NCI-H128 (cell line): ENCODE measurements around the gene KRT1.
"Not testable (repeated sequence)": the region's sequence is repeated elsewhere in the genome, so short reads cannot be mapped to it uniquely, and the experiment has no call there.

ENCODE experiments used
- DNase-seq: peaks from one replicate; lab custom pipeline; 2025; ENCODE audit not compliant: unreplicated experiment; lab: John Stamatoyannopoulos, UW

KRT1 gene

DNA sequence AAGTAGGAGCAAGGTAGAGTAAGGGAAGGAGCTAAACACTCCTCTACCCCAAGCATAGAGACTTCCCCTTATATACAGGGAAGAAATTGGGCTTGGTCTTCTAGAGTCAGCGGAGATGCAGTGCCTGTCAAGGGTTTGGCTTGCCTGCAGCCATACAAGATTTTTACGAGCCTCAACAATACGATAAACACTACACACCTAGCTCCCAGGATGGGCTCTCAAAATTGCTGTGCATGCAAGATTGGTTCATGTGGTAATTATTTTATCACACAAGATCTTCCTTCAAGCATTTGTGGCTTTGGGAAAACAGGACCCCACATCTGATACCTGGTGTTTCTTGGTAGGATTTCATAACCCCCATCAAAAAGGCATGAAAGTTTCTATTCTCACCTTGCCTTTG is at the start of gene KRT1:
Gene KRT1, minus strand, starts transcription at position 45 of the 400 bp plus-strand sequence. CDS start 59 bp downstream, outside the sequence.
- DNase-seq = no peak

DNA sequence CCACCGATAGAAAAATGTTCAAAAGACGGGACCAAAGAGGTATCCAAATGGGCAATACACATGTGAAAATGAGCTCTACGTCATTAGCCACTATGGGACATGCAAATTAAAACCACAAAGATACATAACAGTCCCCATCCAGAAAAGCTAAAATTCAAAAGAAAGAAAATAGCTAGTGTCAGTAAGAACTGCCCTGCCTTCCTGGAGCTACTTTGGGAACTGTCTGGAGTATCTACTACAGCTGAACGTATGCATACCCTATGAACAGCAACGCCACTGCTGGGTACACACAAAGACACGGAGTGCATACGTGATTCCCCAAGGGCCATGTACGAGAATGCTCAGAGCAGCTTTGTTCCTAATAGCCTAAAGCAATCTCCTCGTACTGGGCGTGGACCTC is 48.9 kb upstream of the KRT1 start:
- DNase-seq = no peak

DNA sequence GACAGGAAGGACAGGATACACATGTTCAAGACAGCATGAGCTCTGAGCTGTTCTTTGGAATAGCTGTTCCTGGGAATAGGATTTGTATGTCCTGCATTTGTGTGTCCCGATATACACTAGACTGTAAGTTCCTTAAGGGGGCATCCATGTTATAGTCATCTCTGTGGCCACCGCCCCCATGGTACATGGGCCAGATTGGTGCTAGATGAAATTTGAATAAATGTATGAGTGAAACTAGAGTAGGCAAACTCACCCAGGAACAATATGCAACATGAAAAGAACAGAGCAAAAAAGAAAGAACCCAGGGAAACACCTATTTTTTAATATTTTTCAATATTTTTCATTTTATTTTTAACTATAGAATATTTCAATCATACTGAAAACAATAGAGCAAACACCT is 48.2 kb upstream of the KRT1 start:
- DNase-seq = no peak

DNA sequence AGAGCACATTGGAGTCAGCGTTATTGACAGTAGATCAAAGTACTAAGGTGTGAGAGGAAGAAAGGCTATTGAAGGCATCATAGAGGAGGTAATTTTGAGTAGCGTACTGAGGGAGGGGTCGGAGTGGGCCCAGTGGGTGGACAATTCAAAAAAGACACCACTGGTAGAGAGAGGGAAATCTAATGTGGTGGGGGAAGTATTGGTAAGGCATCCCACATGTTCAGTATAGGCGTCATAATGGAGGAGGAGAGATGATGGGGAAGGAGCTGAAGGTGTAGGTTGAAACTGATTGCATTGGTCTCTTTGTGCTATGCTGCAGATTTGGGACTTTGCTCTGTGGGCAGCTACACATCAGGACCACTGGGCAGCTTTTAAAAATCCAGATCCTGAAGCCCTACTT is 46.8 kb upstream of the KRT1 start:
- DNase-seq = no peak

DNA sequence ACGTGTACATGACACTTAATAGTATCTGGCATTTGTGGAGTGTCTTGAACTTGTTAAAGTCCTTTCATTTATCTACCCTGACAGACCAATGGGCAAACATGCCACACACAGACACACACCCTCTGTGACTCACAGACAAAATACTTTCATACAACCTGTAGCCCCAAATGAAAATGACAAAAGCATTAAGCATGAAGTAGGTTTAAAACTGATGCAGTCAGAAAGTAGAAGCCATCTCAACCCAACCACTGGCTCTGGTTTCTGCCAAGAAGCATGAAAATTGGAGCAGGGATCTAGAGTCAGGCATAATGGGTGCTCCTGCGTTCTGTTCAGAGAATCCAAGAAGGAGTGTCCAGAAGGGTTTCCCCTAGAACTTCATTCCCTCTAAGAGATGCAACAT is 46.2 kb upstream of the KRT1 start:
- DNase-seq = no peak

DNA sequence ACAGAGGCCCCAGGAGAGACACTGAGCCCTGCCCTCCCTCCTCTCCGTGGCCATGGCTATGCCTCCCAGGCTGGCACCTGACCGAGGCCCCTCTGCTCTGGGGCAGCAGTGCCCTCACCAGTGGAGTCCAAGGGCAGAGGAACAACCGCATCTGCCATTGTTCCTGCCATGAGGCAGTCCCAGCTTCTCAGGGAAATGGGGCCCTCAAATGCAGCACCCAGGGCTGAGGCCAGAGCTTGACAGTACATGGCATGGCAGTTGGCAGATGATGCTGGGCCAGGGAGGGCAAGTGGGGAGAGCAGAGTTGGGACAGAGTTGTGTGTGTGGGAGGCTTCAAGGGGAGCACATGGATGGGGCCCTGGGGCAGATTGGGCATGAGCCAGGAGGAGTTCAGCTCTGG is 44.2 kb upstream of the KRT1 start:
- no peak for DNase-seq

DNA sequence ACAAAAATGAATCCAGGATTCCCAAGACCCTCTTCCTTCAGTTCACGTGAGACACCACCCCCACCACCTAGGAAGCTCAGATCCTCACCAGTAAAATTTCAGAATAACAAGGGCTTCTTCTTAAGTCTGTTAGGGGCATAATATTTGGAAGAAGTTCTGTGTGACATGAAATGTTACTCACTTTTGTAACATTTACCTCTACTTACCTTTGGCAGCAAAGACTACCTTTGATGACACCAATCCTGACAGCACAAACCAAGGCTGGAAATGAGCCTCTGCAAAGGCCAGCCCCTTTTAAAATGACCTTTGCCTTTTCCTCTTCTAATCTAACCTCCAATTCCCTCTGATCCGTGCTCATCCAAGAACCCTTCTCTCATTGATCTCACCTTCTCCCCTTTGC is 42.5 kb upstream of the KRT1 start:
- DNase-seq = no peak

DNA sequence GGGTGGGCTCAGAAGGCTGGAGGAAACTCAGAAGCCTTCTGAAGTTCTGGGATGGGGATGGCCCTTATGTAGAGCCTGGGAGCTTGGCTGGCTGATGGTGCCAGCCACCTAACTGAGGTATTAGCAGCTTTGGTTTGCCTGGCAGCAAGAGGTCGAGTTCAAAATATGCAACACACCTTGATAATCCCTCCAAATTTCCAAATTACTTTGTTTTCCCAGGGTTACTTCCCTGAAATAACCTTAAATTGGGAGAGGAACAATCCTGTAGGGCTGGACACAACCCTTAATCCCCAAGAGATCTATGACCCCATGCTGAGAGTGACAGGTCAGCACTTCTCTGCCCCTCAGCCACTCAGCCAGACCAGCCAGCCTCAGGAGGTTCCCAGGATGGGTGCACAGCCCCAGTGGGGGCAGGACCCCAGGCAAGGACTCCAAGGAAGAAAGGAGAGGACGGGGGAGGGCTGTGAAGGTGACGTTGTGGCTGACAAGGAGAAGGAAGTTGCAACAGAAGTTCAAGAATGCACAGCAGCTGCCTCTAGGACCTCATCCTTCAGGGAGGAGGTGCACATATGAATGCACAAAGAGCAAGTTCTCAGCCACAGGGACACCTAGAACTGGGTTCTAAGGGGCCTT is 41.7 kb upstream of the KRT1 start:
- no peak for DNase-seq

DNA sequence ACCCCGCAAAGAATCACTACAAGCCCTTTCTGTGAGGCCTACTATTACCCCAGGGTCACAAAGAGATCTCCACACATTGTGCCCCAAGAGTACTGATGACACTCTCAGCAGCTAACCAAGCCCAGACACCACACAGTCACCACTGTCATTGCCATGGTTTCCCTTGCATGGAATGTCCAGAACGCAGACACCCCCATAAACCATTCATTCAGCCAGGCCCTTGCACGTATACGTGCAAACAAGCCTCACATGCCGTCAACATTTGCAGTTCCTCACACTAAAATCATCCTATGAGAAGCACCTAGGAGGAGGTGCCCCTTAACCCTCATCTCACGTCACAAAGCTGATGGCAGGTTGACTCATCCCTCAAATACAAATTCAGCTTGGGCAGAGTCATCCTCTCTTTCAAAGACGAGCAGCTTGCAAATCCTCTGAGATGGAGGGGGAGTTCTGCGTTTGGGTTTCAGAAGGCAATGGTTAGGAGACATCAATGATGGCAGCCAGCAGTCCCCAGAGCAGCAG is 40.2 kb upstream of the KRT1 start:
- DNase-seq = no peak

DNA sequence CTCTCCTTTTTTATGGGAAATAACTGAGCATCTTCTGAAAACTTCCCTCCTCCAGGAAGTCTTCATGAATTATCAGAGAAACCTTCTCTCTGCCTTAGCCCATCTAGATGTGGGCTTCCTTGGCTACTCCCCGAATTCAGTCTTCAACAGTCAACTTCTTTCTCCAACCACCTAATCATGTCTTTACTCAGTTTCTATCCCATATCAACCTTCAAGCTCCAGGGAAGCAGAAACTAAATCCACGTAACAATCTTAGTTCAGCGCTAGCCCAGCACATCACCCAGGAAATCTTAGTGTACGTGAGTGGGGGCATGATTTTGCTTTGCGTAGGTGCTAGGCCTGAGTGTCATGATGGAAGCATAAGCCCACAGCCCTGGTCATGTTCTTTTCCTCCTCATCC is 35.9 kb upstream of the KRT1 start:
- DNase-seq = no peak

DNA sequence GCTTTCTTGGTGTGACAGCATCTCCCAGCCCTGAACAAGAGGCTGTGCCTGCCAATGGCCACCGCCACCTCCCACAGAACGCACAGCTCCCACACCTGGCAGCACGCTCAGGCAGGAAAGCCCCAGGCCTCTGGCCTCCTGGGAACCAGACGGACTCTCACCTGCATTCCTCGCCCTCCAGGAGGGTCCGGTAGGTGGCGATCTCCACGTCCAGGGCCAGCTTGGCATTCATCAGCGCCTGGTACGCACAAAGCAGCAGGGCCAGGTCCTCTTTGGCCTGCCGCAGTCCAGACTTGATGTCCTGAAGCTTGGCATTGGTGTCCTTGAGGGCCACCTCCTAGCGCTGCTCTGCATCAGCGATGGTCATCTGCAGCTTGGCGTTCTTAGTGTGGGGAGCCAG is 35.2 kb upstream of the KRT1 start:
- DNase-seq = no peak

DNA sequence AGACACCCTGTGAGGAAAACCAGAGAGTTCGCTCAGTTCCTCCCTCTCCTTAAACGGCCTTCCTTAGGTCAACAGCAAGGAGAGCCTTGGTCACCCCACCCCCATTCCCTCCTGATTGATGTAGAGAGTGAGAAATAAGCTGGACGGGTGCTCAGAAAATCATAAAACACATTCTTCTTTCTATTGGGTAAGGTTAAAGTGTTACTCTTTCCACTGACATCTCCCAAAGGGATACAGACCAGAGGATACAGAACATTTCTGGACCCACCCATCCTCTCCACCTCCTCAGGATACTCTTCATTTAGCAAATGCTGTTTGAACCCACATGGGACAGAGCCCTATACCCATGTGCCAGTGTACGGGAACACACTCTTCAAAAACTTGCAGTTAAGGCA is 34.7 kb upstream of the KRT1 start:
- no peak for DNase-seq

DNA sequence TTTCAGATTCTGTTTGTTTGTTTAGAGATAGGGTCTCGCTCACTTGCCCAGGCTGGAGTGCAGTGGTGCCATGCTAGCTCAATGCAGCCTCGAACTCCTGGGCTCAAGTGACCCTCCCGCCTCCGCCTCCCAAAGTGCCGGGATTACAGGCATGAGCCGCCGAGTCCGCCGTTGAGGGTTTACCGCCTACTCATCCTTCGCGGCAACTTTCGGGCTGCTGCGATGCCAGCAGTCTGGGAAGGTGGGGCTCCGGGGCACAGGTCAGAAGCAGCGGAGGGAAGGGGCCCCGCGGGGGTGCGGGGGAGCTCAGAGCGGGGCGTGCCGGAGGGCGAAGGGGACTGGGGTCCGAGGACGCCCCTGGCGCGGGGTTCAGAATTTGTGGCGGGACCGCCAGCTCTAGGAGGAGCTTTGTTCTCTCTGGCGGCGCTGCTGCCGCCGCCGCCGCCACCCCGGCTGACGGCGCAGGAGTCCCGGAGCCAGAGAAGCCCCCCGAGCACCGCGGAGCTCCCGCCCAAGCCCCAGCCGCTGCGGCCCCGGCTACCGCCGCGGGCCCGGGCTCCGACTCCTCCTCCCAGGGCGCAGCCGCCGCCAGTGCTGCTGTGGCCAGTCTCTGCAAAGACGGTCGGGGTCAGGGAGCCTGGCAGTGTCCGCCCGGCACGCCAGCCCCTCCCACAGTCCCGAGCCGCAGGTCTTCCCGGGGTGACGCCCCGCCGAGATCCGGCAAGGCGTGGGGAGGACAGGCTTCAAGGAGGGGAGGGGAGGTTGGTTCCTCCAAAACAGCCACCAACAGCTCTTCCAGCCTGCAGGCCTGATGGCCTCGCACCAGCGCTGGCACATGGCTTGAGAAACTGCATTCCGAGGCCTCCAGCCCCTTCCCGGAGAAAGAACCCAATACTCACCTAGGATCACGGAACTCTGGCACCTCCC is 34.0 kb upstream of the KRT1 start:
- no peak for DNase-seq

DNA sequence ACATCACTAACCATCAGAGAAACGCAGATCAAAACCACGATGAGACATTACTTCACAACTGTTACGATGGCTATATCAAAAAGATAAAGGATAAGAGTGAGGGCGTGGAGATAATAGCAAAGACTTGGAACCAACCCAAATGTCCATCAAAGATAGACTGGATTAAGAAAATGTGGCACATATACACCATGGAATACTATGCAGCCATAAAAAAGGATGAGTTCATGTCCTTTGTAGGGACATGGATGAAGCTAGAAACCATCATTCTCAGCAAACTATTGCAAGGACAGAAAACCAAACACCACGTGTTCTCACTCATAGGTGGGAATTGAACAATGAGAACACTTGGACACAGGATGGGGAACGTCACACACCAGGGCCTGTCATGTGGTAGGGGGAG is 31.9 kb upstream of the KRT1 start:
- not testable (repeated sequence) for DNase-seq

DNA sequence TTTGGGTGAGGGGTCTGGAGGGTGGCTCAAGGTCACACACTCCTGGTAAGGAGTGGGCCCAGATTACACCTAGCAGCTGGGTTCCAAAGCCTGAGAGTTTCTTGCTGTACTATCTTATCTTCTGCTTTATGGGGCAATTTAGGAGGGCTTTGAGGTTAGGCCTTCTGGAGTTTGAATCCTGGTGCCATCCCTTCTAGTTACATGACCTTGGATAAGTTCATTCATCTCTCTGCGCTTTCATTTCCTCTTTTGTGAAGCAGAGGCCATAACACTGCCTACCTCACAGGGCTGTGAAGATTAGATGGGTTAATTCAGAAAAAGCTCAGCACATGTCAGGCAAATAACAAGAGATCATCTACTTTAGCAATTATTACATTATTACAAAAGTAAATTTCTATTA is 30.5 kb upstream of the KRT1 start:
- no peak for DNase-seq

DNA sequence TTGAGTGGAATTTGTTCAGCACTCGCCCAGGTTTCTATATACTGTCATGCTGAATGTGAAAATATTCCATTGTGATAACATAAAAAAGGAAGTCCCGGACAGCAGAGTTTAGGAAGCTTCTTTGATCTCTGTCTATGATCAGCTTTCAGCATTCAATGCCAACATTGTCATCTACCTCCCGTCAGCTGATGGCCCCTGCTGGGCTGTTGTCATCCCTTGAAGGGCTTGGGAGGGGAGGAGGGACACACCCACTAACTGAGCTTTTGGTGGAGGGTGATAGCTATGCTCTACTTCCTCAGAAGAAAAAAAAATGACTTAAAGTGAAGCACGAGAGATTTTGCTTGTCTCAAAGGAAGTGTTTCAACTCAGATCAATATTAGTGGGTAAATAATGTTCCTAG is 27.8 kb upstream of the KRT1 start:
- no peak for DNase-seq

DNA sequence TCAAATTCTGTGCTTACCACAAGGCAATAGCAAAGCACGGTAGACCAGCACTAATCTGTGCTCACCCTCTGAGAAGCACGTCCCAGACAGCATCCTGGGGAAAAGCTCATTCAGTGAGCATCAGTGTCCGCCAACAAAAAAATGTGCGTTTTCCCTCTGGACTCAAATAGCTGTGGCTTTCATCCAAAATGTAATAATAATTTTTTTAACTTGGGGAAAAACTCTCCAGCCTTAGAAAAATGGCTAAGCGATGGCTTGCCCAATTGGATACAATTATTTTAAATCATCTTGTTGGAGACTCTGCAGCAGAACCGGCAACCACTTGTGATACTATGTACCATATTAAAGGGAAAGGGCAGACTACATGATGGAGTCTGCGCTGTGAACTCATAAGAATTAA is 24.3 kb upstream of the KRT1 start:
- no peak for DNase-seq

DNA sequence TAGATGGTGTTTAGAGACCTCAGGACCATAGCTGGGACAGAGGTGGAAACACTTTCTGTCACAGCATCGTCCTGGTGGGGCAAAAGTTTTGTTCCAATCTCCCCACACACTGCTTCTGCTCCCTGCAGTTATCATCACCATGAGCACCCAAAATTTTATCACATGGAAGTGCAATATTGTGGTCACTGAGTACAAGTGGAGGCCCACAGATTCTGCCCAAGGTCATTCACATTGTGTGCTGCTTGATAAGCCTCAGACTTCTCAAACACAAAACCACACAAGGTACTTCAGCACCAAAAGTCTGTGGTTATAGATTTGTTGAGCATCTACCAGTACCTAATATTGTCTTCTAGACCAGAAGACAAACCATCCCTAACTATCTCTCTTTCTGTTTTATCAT is 23.7 kb upstream of the KRT1 start:
- DNase-seq = no peak

DNA sequence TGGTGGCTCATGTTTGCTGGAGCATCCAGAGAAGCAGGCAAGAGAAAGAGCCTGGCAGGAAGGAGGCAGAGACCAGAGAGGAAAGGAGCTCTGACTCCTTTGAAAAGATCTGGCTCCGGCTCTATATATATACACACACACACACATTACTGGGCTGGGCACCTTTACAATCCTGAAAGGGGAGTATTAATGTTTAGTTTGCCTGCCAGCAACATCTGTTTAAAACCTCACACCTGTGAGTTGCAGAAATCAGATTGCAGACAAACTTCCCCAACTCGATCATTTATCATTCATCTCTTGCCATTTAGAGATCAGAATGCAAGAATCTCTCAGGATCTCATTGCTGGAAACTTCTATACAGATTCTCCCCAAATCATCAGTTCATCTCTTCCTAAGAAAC is 23.2 kb upstream of the KRT1 start, which contains the start of gene KRT77:
Gene KRT77, minus strand, starts transcription at position 101 of the 400 bp plus-strand sequence. Its CDS starts 90 bp downstream, at position 11.
- no peak for DNase-seq

DNA sequence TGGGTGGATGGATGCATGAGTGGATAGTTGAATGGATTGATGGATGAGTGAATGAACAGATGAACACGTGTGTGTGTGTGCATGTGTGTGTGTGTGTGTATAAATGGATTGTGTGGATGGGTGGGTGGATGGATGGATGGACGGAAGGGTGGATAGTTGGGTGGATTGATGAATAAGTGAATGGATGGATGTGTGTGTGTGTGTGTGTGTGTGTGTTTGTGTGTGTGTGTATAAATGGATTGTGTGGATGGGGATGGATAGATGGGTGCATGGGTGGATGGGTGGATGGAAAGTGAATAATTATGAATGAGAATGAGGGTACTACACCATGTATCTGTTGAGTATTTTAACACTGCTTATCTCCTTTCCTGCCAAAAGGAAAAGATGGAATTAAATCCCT is 22.1 kb upstream of the KRT1 start:
- no peak for DNase-seq

DNA sequence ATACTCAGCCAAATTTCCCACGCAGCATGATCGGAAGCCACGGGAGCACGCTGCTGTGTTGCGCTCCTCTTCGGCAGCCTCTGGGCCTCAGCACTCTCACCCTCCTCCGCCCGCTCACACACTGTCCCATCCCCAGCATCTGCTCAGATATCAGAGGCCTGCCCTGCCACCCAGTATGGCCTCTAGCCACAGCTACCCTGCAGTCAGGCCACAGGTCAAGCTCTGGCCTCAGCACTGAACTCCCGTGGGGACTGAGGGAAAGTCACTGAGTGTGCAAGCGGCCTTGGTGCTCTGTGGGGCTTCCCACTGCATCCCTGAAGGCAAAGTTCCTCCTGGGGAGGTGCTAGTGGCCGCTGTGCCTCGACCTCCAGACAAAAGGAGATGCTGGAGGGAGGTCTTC is 21.1 kb upstream of the KRT1 start:
- DNase-seq = no peak

DNA sequence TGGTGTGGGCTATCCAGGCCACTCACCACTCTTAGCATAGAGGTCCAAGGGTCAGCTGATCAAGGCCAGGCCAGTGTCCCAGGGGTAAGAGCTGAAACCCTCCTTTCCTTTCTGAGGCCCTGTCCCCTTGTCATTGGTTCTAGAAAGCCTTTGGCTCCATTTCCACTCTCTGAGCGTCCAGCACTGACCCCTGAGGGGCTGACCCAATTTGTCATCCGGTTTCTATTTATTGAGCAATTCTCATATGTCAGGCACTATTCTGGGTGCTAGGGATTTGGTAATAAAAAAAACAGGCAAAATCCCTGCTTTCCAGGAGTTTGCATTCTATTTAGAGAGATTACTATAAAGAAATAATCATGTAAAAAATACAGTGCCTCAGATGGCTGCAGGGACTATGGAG is 19.8 kb upstream of the KRT1 start:
- DNase-seq = no peak
